Cardiac fibroblast (primary cell): ENCODE measurements around the gene GOT2.
"Not testable (repeated sequence)": the region's sequence is repeated elsewhere in the genome, so short reads cannot be mapped to it uniquely, and the experiment has no call there.

ENCODE experiments used
- DNase-seq, 2 donors: peaks; one replicate each; pipeline versions ENCODE4 v3.0.0 to v3.0.0-alpha.2; 2010; ENCODE audit warnings: low read depth in 2 of 2
- H3K4me3 ChIP-seq, 2 donors: replicated peaks in 1 of 2; 1 replicate in 1 of 2; 2 replicates in 1 of 2; pipeline ENCODE4 v1.5.1; 2011; ENCODE audit warnings: low read depth in 2 of 2, low read length in 2 of 2, mild to moderate bottlenecking in 2 of 2, moderate library complexity in 1 of 2
- CTCF ChIP-seq: IDR thresholded peaks from one replicate; pipeline ENCODE4 v1.5.1; 2011; ENCODE audit warnings: low read depth, mild to moderate bottlenecking, low read length, inconsistent platforms

Gene GOT2

GRCh38 chr16:58678269-58678668, 55.8 kb downstream of the GOT2 start:
- TF ChIP-seq CTCF = no peak
- no peak for DNase-seq
- H3K4me3 ChIP-seq = no peak overlapping the region

DNA sequence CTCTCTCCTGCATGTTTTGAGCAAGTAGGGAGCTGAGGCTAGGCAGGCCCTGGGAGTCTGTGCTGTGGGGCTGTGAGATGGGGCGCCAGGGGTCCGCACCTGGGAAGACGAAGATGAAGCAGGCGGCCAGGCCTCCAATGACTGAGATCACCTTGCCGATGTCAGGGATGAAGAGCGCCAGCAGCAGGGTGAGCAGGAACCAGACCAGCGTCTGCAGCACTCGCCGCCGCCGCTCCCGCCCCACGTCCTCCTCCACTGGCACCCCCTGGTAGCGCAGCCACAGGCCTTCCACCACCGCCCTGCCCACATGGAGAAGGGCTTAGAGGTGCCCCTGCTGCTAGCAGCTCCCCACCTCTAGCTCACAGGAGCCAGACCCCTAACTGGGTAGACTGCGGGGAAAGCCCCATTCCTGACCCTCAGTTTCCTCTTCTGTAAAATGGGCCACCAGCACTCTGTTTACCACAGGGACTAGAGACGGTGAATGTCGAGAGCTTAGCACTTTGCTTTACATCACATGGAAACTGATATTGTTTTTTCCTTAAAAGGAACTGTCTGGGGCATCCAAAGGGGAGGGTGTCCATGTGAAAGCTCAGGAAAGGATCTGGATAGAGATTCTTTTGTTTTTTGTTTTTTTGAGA, 63.1 kb downstream of the GOT2 start:
- DNase-seq = no peak
- H3K4me3 ChIP-seq = no peak overlapping the region
- no peak for TF ChIP-seq CTCF

- no peak overlapping the region for H3K4me3 ChIP-seq
- no peak for DNase-seq
- no peak for TF ChIP-seq CTCF
Observed at GRCh38 chr16:58670177-58670576, 63.9 kb downstream of the GOT2 start.

DNA sequence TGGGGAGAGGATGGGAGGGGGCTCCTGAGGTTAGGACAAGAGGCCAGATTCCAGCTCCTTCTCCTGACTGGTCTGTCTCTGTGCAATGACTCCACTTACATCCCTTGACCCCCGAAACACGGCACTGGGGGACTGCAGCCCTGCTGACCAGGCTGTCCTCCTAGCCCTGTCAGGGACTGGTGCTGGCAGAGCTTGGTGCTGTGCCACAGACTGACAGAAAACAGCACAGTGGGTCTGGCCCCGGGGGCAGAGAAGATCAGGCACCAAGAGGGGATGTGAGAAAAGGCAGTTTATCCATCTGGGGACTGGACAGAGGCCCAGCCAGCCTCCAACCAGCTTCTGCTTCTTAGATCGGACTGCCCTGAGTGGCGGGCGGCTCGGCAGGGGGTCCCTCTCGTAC, 68.9 kb downstream of the GOT2 start:
- no peak overlapping the region for H3K4me3 ChIP-seq
- no peak for DNase-seq
- TF ChIP-seq CTCF = no peak

DNA sequence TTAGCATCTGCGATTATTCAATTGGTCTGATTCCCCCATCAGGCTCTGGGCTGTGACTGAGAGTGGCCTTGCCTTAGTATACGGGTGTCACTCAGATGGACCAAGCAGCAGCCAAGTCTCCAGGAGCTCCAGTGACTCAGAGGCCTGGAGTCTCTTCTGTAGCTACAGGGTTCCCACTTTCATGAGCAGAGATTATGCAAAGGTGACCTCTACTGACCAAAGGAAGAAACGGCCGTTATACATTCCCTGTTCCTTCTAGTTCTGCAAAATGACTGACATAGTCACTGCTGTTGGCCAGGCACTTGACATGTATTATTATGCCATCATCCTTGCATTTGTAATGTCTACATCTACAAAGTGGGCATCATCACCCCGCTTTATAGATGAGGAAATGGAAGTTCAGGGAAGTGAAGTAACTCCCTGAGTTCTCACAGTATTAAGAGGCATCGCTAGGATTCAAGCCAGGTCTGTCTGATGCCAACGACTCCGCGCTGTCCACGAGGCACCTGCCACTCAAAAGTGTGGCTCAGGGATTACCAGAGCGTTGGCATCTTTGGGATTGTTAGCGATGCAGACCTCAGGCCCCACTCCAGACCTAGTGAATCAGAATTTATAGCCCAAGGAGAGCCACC, 72.8 kb downstream of the GOT2 start:
- peak; percentile 88 to 93 for DNase-seq
- H3K4me3 ChIP-seq = no peak overlapping the region
- peak; percentile 69 for TF ChIP-seq CTCF

- H3K4me3 ChIP-seq, DNase-seq: not testable (repeated sequence)
Observed at GRCh38 chr16:58659911-58660310, 74.2 kb downstream of the GOT2 start.

DNA sequence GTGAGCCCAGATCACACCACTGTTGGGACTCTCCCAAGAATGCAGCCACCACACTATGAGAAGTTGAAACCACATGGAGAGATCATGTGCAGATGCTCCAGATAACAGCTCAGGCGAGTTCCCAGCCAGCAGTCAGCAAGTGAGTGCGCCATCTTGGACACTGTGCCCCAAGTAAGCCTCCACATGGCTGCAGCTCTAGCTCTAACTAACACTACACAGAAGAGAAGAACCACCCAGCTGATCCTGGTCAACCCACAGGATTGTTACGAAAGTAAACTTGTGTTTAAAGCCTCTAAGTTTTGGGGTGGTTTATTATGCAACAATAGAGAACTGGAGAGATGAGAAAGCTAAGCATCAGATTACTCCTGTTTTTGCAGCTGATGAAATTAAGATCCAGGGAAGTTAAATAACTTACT, 75.3 kb downstream of the GOT2 start:
- no peak overlapping the region for H3K4me3 ChIP-seq
- peak in 1 of 2 donors; percentile 16 for DNase-seq
- no peak for TF ChIP-seq CTCF
